ENCODE results near the gene GJB1.
"Not testable (repeated sequence)": the region's sequence is repeated elsewhere in the genome, so short reads cannot be mapped to it uniquely, and the experiment has no call there.

The GJB1 gene

DNA sequence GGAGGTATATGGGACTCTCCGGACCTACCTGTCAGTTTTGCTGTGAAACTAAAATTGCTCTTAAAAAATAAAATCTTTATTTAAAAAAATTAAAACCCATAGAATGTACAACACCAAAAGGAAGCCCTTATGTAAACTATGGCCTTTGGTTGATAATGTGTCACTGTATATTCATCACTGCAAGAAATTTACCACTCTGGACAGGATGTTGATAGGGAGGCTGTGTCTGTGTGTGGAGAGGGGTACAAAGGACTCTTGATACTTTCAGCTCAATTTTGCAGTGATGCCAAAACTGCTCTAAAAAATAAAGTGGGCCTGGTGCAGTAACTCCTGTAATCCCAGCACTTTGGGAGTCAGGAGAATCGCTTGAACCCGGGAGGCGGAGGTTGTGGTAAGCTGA is 33.8 kb downstream of the GJB1 start:
- DNase-seq, result no peak

DNA sequence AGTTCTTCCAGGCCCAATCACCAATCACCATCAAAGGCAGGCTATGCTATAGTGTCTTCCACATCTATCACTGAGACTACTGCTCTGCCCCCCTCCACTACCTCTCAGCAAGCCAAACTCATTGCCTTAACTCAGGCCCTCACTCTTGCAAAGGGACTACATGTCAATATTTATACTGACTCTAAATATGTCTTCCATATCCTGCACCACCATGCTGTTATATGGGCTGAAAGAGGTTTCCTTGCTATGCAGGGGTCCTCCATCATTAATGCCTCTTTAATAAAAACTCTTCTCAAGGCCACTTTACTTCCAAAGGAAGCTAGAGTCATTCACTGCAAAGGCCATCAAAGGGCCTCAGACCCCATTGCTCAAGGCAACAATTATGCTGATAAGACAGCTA is 45.6 kb downstream of the GJB1 start:
- not testable (repeated sequence) for DNase-seq

DNA sequence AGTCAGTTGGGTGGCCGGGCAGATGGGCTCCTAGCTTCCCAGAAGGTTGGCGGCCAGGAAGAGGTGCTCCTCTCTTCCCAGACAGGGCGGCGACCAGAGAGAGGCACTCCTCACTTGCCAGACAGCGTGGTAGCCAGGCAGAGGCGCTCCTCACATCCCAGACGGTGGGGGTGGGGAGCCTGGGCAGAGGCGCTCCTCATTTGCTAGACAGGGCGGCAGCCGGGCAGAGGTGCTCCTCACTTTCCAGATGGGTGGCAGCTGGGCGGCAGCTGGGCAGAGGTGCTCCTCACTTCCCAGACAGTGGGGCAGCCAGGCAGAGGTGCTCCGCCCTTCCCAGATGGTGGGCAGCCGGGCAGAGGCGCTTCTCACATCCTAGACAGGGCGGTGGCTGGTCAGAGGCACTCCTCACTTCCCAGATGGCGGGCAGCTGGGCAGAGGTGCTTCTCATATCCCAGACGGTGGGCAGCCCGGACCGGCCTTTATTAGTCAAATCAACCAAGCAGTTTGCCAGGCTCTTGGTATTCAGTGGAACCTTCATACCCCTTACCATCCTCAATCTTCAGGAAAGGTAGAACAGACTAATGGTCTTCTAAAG is 46.9 kb downstream of the GJB1 start:
- DNase-seq, result no peak

DNA sequence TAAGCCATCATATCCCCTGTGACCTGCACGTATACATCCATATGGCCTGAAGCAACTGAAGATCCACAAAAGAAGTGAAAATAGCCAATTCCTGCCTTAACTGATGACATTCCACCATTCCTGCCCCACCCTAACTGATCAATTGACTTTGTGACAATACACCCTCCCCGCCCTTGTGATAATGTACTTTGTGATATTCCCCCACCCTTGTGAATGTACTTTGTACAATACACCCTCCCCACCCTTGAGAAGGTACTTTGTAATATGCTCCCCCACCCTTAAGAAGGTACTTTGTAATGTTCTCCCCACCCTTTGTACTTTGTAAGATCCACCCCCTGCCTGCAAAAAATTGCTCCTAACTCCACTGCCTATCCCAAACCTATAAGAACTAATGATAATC is 49.3 kb downstream of the GJB1 start:
- DNase-seq, result not testable (repeated sequence)

Measured in left hindlimb (tissue), 1 donor.